Regular cardiac myocyte (primary cell): ENCODE data around the gene AIFM1. TPM values are rescaled to one million over a fixed set of nuclear protein-coding genes. Genes with fewer than 3 reads are reported as not detected.

Experiments used
- total RNA-seq: library from RNA; depleted of rRNA; stranded (reverse); fragments of >200 nt; gene quantifications from 2 replicates; pipeline ENCODE4 v1.2.3, GENCODE V29; 2014

The AIFM1 gene
- total RNA-seq = 14.9 and 28.0 TPM in 2 replicates

GRCh38 chrX:130165703-130166502 lies at the start of gene AIFM1:
AIFM1 (minus strand) TSS chrX:130165841; CDS start chrX:130165656, 185 bp downstream.

GRCh38 chrX:130171446-130172126 lies 5.9 kb upstream of the AIFM1 start, which contains the start of gene RAB33A:
RAB33A (plus strand) TSS chrX:130171962; CDS start chrX:130172063, 101 bp downstream.

GRCh38 chrX:130110379-130111219 lies 55.0 kb downstream of the AIFM1 start, which contains the start of gene ELF4:
ELF4 (minus strand) TSS chrX:130110497; CDS start chrX:130081330, 29,167 bp downstream.

Other genes starting within 250 kb of the AIFM1 start
- 1.3 and 1.4 TPM in 2 replicates for gene BCORL1, start 183.2 kb downstream of the AIFM1 start, total RNA-seq
- gene ELF4, start 55.3 kb downstream of the AIFM1 start, total RNA-seq = 5.4 and 7.9 TPM in 2 replicates
- gene RAB33A, start 6.1 kb upstream of the AIFM1 start, total RNA-seq = 1.2 and 15.2 TPM in 2 replicates
- 1.7 and 2.9 TPM in 2 replicates for gene ZNF280C, start 103.1 kb upstream of the AIFM1 start, total RNA-seq
- 12.4 and 13.8 TPM in 2 replicates for gene SLC25A14, start 174.1 kb upstream of the AIFM1 start, total RNA-seq
- gene GPR119, start 219.8 kb upstream of the AIFM1 start, total RNA-seq = not detected in 2 replicates
- 17.1 and 17.5 TPM in 2 replicates for gene RBMX2, start 236.1 kb upstream of the AIFM1 start, total RNA-seq